ENCODE data around the gene METTL8.
A peak's percentile ranks its signal among the peaks of the same experiment; 100 is the strongest.

Gene METTL8

GRCh38 chr2:171346723-171347557 lies 86.8 kb downstream of the METTL8 start:
- DNase-seq (ENCODE audit: low read depth) = no peak
- no peak overlapping the region for H3K4me3 ChIP-seq (replicated peaks; ENCODE audit: low read depth, low read length)
- TF ChIP-seq, protein P1, sequence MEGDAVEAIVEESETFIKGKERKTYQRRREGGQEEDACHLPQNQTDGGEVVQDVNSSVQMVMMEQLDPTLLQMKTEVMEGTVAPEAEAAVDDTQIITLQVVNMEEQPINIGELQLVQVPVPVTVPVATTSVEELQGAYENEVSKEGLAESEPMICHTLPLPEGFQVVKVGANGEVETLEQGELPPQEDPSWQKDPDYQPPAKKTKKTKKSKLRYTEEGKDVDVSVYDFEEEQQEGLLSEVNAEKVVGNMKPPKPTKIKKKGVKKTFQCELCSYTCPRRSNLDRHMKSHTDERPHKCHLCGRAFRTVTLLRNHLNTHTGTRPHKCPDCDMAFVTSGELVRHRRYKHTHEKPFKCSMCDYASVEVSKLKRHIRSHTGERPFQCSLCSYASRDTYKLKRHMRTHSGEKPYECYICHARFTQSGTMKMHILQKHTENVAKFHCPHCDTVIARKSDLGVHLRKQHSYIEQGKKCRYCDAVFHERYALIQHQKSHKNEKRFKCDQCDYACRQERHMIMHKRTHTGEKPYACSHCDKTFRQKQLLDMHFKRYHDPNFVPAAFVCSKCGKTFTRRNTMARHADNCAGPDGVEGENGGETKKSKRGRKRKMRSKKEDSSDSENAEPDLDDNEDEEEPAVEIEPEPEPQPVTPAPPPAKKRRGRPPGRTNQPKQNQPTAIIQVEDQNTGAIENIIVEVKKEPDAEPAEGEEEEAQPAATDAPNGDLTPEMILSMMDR (IDR thresholded peaks at IDR 0.05; ENCODE audit: low read length, missing control alignments) = no peak

- H3K4me3 ChIP-seq (replicated peaks; ENCODE audit: low read depth, low read length) = no peak overlapping the region
- DNase-seq (ENCODE audit: low read depth) = peak; percentile 27
- TF ChIP-seq, protein P1 (IDR thresholded peaks at IDR 0.05; ENCODE audit: low read length, missing control alignments) = no peak
Measured at GRCh38 chr2:171345971-171346722, 87.6 kb downstream of the METTL8 start.

GRCh38 chr2:171344182-171344581 lies 89.6 kb downstream of the METTL8 start:
- DNase-seq (ENCODE audit: low read depth) = no peak
- no peak overlapping the region for H3K4me3 ChIP-seq (replicated peaks; ENCODE audit: low read depth, low read length)
- TF ChIP-seq, protein P1 (IDR thresholded peaks at IDR 0.05; ENCODE audit: low read length, missing control alignments) = no peak

DNA sequence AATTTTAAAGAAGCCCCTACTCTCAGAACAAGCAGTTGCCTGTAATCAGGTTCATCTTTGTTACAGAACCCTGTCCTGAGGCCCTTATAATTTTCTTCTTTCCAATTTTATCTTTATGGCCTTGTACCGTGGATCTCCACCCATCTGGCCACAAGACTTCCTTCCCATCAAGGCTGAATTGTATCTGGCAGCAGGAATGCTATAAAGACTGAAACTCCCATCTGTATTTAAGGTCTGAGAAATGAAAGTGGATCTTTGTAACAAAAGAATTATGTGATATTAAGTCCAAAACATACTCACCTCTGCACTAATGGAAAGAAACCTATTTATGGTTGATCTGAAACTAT lies 91.8 kb downstream of the METTL8 start:
- TF ChIP-seq, protein P1 (IDR thresholded peaks at IDR 0.05; ENCODE audit: low read length, missing control alignments) = no peak
- no peak for DNase-seq (ENCODE audit: low read depth)
- H3K4me3 ChIP-seq (replicated peaks; ENCODE audit: low read depth, low read length) = no peak overlapping the region

DNA sequence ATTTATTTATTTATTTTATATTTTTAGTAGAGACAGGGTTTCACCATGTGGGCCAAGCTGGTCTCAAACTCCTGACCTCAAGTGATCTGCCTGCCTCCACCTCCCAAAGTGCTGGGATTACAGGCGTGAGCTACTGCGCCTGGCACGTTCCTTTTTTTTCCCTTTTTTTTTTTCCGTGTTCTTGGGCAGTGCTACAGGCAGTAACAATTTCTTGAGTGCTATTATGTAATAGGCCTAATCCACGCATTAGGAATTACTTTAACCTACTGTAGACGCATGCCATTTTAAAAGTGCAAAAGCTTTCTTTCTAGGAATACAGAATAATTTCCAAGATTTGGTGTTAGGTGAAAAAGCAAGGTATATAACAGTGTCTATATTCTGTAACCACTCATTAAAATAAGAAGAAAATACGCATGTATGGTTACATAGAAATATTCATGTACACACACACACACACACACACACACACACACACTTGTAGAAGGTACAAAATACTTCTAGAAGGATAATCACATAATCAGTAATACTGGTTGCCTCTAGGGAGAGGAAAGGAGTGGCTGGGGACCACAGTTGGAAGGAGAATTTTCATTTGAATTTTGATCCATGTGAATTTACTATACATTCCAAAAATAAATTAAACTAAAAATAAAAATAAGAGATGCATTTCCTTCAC lies 92.3 kb downstream of the METTL8 start:
- no peak for DNase-seq (ENCODE audit: low read depth)
- TF ChIP-seq, protein P1 (IDR thresholded peaks at IDR 0.05; ENCODE audit: low read length, missing control alignments) = no peak
- H3K4me3 ChIP-seq (replicated peaks; ENCODE audit: low read depth, low read length) = no peak overlapping the region

DNA sequence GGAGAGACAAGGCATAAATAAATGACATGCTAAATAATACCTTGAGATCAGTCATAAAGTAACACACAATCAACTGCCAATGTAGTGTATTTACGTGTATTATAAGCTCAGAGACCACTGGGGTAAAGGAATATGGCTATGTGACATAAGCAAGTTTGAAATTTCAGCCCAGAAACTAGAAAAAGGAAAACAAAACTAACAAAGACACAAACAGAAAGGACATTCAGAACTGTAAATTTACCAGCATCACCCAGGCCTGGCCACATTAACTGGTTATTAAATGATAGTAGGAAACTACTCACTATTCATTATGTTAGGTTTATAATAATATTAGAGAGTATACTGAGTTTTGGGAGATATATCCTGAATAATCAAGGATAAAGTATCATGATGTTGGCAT lies 98.8 kb downstream of the METTL8 start:
- TF ChIP-seq, protein P1 (IDR thresholded peaks at IDR 0.05; ENCODE audit: low read length, missing control alignments) = no peak
- DNase-seq (ENCODE audit: low read depth) = no peak
- no peak overlapping the region for H3K4me3 ChIP-seq (replicated peaks; ENCODE audit: low read depth, low read length)

All from fibroblast of pulmonary artery (primary cell).